HT-29 (cell line): ENCODE data around the gene CFAP99. TPM values are rescaled to one million over a fixed set of nuclear protein-coding genes. Genes with fewer than 3 reads are reported as not detected.
"Not testable (repeated sequence)": the region's sequence is repeated elsewhere in the genome, so short reads cannot be mapped to it uniquely, and the experiment has no call there.

ENCODE experiments used
- DNase-seq: peaks from one replicate; pipeline ENCODE4 v3.0.0-alpha.2; 2015; ENCODE audit warnings: low spot score
- total RNA-seq: library from RNA; depleted of rRNA; stranded (reverse); fragments of >200 nt; shearing (Covaris generic); gene quantifications from 2 replicates; pipeline ENCODE4 v1.2.3, GENCODE V29; 2014

Gene CFAP99
- total RNA-seq, 1 experiment from 2014 or later: not detected

- DNase-seq: no peak
These were observed 9.9 kb downstream of the CFAP99 start for GRCh38 chr4:2428496-2429213.

- not testable (repeated sequence) for DNase-seq
These were observed 11.4 kb downstream of the CFAP99 start for GRCh38 chr4:2429945-2430757.

- DNase-seq: no peak
These were observed 13.2 kb downstream of the CFAP99 start for GRCh38 chr4:2432004-2432403.

DNA sequence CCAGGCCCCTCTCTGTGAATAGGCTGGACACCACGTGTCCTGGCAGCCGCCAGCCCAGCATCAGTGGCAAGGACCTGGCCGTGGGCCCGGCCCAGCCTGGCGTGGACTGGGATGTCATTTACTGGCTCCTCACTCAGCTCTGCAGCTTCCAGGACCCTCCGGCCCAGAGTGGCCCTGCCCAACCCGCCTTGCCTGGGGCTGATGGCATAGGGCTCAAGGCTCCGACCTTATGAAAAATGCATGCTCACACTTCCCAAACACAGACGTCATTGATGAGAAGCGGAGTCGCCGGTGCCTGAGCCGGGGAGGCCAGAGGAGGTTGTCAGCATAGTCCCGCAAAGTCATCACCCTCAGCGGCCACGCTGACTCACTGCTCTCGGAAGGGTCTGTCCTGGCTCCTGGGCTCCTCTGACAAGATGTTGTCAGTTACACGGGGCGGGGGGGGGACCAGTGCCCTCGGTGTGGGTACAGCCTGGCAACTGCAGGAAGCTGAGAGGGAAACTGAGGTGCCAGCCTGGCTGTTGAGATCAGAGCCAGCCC is 14.3 kb downstream of the CFAP99 start:
- DNase-seq: no peak

GRCh38 chr4:2433609-2434350 is 15.0 kb downstream of the CFAP99 start:
- no peak for DNase-seq

- DNase-seq: no peak
These were observed 15.7 kb downstream of the CFAP99 start for GRCh38 chr4:2434420-2434819.

DNA sequence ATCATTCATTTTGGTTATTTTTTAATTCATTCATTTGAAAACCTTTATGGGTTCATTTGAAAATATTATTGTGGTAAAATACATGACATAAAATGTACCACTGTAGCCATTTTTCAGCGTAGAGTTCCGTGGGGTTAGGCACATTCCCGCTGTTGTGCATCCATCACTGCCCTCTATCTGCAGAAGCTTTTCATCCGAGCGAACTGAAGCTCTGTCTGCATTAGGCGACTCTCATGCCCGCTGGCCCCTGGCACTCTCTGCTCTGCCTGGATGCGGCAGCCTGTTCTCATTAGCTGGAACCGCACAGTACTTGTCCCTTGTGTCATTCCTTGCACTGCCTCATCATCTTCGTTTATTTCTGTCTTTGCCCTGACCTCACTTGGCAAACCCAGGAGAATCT is 17.5 kb downstream of the CFAP99 start:
- DNase-seq: peak; percentile 47

DNA sequence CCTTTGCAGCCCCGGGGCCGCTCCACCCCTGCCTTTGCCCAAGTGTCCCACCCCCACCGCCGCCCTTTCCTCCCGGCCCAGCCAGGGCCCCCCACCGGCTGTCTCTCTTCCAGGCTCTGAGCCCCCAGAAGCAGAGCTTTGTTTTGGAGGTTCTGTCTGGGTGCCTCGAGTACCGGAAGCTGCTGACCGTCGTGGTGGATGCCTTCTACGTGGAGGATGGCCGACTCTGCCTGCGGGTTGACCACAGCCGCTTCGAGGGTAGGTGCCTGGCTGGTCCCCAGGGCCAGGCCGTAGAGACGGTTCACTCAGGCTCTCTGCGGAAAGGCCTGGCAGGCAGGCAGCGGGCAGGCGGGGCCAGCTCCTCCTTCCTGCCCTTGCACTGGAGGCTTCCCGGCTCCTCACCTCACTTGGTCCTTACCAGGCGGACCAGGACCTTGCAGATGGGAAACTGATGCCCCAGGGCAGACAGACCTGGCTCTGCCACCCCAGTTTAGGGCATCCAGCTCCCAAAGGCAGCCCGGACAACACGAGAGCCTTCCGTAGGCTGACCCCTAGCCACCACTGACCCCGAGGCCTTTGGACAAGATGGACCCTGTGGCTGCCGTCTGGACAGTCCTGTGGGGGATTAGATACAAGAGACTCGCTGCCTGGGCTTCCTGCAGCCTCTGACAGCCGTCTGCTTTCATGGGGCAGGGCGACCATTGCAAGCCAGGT is 18.2 kb downstream of the CFAP99 start:
- DNase-seq: no peak

DNA sequence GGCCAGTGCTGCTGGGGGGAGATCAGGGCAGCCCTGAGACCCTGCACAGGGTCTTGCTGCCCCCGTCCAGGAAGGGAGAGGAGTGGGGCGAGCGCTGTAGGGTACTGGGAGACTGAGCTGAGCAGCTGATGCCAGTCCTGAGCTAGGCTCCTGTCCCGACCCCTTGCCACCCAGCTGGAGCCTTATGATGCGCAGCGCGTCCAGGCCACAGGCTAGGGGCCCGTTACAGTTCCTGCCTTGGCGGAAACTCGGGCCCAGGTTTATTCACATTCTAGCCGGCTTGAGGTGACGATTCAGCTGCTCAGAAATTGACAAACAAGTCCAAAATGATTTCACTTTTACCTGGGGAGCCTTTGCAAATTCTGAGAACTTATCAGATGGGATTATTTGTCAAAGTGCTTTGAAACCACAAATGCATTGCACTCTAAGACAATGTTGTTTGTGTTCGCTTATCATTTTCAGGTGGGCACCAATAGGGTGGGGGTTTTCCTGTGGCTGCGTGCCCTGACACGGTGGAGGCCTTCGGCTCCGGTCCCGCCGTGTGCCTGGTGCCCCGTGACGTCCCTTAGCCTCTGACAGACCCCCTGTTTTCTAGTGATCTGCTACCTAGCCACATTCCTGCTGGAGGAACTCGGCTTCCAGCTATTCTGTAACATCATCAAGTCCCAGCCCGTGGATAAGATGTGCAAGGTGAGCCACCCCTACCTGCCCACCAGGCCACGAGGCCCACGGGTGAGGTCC is 18.9 kb downstream of the CFAP99 start:
- DNase-seq: no peak

- DNase-seq: no peak
These were observed 20.3 kb downstream of the CFAP99 start for GRCh38 chr4:2438822-2439718.

DNA sequence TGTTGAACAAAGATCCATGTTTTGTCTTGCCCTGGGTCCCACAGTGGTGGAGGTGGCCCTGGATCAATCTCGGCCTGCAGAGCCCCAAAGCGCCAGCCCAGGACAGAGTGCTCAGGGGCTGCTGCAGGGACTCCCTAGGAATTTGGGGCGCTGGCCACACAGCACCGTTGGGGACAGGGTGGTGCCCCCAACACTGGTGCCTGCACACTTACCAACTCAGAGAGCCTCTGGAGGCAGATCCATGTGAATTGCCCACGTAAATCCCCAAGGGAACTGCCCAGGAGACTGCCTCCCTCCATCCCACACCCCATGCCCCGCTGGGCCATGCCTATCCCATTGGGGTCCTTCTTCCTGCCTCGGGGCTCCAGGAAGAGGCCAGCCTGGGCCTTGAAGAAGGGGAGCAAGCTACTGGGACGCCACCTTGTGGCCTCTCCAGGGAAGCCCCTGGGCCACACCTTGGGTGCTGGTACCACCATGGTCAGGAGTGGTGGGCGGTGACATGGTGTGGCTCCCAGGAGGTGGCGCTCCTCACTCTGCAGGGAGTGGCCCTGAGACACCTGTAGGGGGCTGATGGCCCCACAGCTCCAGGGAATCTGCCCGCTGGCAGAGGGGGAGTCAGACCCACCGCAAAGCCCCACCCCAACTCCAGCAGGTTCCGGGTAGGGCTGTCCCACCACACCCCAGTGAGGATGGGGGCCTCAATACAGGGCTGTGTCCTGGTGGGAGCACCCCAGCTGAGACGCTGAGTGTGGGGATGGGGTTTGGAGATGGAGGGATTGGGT is 22.8 kb downstream of the CFAP99 start:
- peak; percentile 75 for DNase-seq

DNA sequence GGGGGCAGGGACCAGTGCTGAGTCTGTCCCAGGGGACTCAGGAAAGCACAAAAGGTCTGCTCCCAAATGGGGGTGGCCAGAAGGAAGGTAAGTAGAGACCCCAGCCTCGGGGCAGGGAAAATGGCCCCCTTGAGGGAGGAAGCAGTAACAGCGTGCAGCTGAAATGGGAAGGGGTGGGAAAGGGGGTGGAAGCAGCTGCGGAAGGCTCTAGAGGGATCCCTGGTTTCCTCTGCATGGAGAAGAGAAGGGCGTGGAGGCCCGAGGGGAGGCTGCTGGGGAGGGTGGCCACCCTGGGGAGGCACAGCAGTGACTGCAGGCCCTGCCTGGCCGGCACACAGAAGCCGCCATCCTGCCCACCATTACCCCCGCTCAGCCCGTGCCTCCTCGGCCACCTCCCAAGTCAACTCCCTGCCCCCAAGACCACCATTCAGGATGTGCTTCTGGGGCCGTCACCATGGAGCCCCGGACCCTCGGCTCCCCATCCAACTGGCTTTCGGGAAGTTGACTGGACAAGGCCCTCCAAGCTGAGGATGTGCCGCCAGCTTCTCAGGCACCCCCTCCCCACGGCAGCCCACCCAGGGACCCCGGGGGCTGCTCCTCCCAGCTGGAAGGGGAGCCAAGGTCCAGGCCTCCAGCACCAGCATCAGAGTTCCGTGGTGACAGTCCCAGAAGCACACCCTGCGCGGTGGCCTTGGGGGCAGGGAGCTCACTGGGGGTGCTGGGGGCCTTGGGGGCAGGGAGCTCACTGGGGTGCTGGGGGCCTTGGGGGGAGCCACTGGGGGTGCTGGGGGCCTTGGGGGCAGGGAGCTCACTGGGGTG is 23.6 kb downstream of the CFAP99 start:
- no peak for DNase-seq

GRCh38 chr4:2443061-2443730 is 24.4 kb downstream of the CFAP99 start:
- DNase-seq: no peak

DNA sequence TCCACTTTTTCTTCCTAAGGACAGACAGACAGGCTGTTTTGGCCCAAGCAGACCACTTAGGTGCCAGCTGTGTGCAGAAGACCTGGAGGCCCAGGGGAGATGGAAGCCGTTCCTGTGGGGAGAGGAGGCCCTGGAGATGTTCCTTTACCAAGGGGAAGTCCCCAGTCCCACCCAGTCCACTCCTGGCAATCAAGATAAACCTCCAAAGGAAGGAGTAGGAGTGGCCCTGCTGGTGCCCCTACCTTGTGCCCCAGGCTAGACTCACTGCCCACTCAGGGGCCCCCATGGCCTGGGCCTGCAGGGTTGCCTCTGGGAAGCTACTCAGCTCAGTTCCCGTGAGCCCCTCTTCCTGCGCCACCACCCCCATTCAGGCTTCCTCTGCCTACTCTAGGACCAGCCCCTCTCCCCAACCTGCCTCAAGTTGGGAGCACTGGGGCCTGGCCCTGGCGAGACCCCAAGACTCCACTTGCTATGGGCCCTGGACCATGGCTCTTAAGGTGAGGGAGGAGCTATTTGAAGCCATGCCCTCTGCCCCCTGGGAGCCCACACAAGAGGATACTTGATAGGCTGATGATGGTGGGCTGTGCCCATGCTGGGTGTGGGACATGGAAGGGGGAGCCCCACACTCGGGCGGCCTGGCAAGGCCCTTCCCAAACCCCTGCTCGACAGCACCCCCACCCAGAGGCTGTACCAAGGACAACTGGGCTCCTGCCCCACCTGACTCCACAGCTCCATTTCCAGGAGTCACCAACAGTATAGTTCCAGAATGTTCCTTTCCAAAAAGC is 25.4 kb downstream of the CFAP99 start:
- no peak for DNase-seq

DNA sequence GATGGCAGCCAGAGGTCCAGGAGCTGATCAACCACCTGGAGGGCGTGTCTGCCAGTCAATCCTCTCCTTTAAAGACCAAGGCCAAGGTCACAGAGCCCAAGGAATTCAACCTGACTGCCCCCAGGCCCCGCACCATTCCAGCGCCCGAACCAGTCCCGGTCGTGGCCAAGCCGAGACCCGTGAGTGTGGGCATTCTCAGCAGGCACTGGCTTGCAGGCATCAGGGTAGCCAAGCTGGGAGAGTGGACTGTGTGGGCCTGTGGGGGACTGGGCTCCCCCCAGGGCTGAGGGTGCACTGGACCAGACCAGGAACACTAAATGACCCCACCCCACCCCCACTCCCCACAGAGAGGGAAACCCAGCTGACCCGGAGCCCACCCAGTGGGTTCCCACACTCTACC is 26.4 kb downstream of the CFAP99 start:
- no peak for DNase-seq

- no peak for DNase-seq
These were observed 26.8 kb downstream of the CFAP99 start for GRCh38 chr4:2445571-2445970.
